WTC11 (cell line): ENCODE measurements around the gene ZSWIM3. TPM values are rescaled to one million over a fixed set of nuclear protein-coding genes. Genes with fewer than 3 reads are reported as not detected.

ENCODE experiments used
- ATAC-seq: fragments of 200-7000 bp; cut with Tn5 transposase; 2 replicates; pipeline ENCODE4 v1.10.0; 2021; ENCODE audit warnings: mild to moderate bottlenecking, moderate library complexity
- CTCF ChIA-PET: fragments of 300-600 bp; sonication (Branson Sonifier 250); formaldehyde crosslinking; loops from one replicate; lab custom pipeline; 2021; ENCODE audit warnings: antibody characterized with exemption; lab: Charles Lee
- POLR2A ChIA-PET: fragments of 350-600 bp; sonication (Branson Sonifier 250); formaldehyde crosslinking; loops from one replicate; lab custom pipeline; 2021; ENCODE audit warnings: antibody characterized with exemption; lab: Charles Lee
- DNase-seq: peaks from one replicate; pipeline ENCODE4 v3.0.0; 2021; ENCODE audit warnings: low spot score
- H3K27ac Mint-ChIP-seq: 2 replicates; pipeline ENCODE4 v1.8.0; 2021; ENCODE audit warnings: mixed read lengths
- H3K27me3 Mint-ChIP-seq: 2 replicates; pipeline ENCODE4 v1.8.0; 2021; ENCODE audit warnings: low read depth, mild to moderate bottlenecking, moderate library complexity, mixed read lengths
- H3K36me3 Mint-ChIP-seq: 2 replicates; pipeline ENCODE4 v1.8.0; 2021; ENCODE audit warnings: mixed read lengths
- H3K4me1 Mint-ChIP-seq: 2 replicates; pipeline ENCODE4 v1.8.0; 2022; ENCODE audit warnings: mixed read lengths
- H3K4me3 Mint-ChIP-seq: 2 replicates; pipeline ENCODE4 v1.8.0; 2021; ENCODE audit warnings: mild to moderate bottlenecking, moderate library complexity, mixed read lengths
- H3K9me3 Mint-ChIP-seq: 2 replicates; pipeline ENCODE4 v1.8.0; 2021; ENCODE audit warnings: mixed read lengths
- ARID4B ChIP-seq: sonication (generic); formaldehyde crosslinking; IDR thresholded peaks from 2 replicates; pipeline ENCODE4 v1.8.0; 2023; ENCODE audit warnings: missing genetic modification reagents, mild to moderate bottlenecking, borderline replicate concordance
- CDX4 ChIP-seq: fragments of 250-450 bp; sonication (Bioruptor Pico); IDR thresholded peaks from 2 replicates; pipeline ENCODE4 v1.9.0; 2021; ENCODE audit warnings: moderate library complexity, mild to moderate bottlenecking, inconsistent platforms, borderline replicate concordance
- CREM ChIP-seq: sonication (generic); formaldehyde crosslinking; IDR thresholded peaks from 2 replicates; pipeline ENCODE4 v1.8.1; 2022; ENCODE audit warnings: mild to moderate bottlenecking, missing genetic modification reagents, moderate library complexity
- ELF4 ChIP-seq: sonication (generic); formaldehyde crosslinking; IDR thresholded peaks from 2 replicates; pipeline ENCODE4 v1.8.1; 2022; ENCODE audit warnings: low read depth, mild to moderate bottlenecking, moderate library complexity, missing genetic modification reagents
- GABPB1 ChIP-seq: sonication (generic); formaldehyde crosslinking; IDR thresholded peaks from 2 replicates; pipeline ENCODE4 v1.8.1; 2023; ENCODE audit warnings: mild to moderate bottlenecking, missing genetic modification reagents
- GRHL2 ChIP-seq: fragments of 250-450 bp; sonication (Bioruptor Pico); IDR thresholded peaks from 2 replicates; pipeline ENCODE4 v1.8.0; 2022; ENCODE audit warnings: mild to moderate bottlenecking, moderate library complexity; ENCODE audit not compliant: insufficient replicate concordance, severe bottlenecking
- GTF2I ChIP-seq: fragments of 250-450 bp; sonication (Bioruptor Pico); conservative IDR thresholded peaks from 2 replicates; pipeline ENCODE4 v1.4.0; 2021; ENCODE audit warnings: mild to moderate bottlenecking
- HMGA2 ChIP-seq: fragments of 250-450 bp; sonication (Bioruptor Pico); IDR thresholded peaks from 2 replicates; pipeline ENCODE4 v1.4.0; 2021; ENCODE audit warnings: mild to moderate bottlenecking, moderate library complexity
- JAZF1 ChIP-seq: fragments of 250-450 bp; sonication (Bioruptor Pico); IDR thresholded peaks from 2 replicates; pipeline ENCODE4 v1.9.0; 2021; ENCODE audit warnings: moderate library complexity, mild to moderate bottlenecking, inconsistent platforms
- MLX ChIP-seq: sonication (generic); formaldehyde crosslinking; IDR thresholded peaks from 2 replicates; pipeline ENCODE4 v1.8.1; 2023; ENCODE audit warnings: mild to moderate bottlenecking, missing genetic modification reagents, moderate library complexity
- MXD4 ChIP-seq: fragments of 250-450 bp; sonication (Bioruptor Pico); IDR thresholded peaks from 2 replicates; pipeline ENCODE4 v1.8.0; 2021; ENCODE audit warnings: mild to moderate bottlenecking, moderate library complexity, borderline replicate concordance
- MYBL2 ChIP-seq: sonication (generic); formaldehyde crosslinking; IDR thresholded peaks from 2 replicates; pipeline ENCODE4 v1.8.1; 2023; ENCODE audit warnings: mild to moderate bottlenecking, moderate library complexity, missing genetic modification reagents
- OVOL2 ChIP-seq: fragments of 250-450 bp; sonication (Bioruptor Pico); IDR thresholded peaks from 2 replicates; pipeline ENCODE4 v1.9.0; 2021; ENCODE audit warnings: mild to moderate bottlenecking, borderline replicate concordance
- USF2 ChIP-seq: sonication (generic); formaldehyde crosslinking; IDR thresholded peaks from 2 replicates; pipeline ENCODE4 v1.8.1; 2023; ENCODE audit warnings: mild to moderate bottlenecking, missing genetic modification reagents, moderate library complexity
- ZBTB21 ChIP-seq: sonication (generic); formaldehyde crosslinking; IDR thresholded peaks from 2 replicates; pipeline ENCODE4 v1.8.1; 2023; ENCODE audit warnings: mild to moderate bottlenecking, missing genetic modification reagents, borderline replicate concordance
- ZNF317 ChIP-seq: sonication (generic); formaldehyde crosslinking; IDR thresholded peaks from 2 replicates; pipeline ENCODE4 v1.8.1; 2023; ENCODE audit warnings: low read depth, mild to moderate bottlenecking, moderate library complexity, missing genetic modification reagents, borderline replicate concordance
- ZNF512 ChIP-seq: sonication (generic); formaldehyde crosslinking; IDR thresholded peaks from 2 replicates; pipeline ENCODE4 v1.8.1; 2022; ENCODE audit warnings: missing genetic modification reagents, borderline replicate concordance
- ZSCAN18 ChIP-seq: fragments of 250-450 bp; sonication (Bioruptor Pico); IDR thresholded peaks from 2 replicates; pipeline ENCODE4 v2.1.2; 2022; ENCODE audit warnings: mild to moderate bottlenecking, moderate library complexity
- total RNA-seq: library from RNA; stranded (reverse); gene quantifications from 3 replicates; pipeline ENCODE4 v1.2.3, GENCODE V29; 2021

ZSWIM3 gene
- total RNA-seq, 1 experiment from 2014 or later = 3.4 TPM

GRCh38 chr20:45908084-45908483 lies 50.7 kb downstream of the ZSWIM3 start:
- Mint-ChIP-seq H3K27me3 (no peaks in the 10 kb centered on the region), H3K4me1 (peaks cover 14% of the 10 kb centered on the region), H3K4me3 (no peak overlapping the region), H3K36me3 (peaks cover 56% of the 10 kb centered on the region), H3K9me3 (no peaks in the 10 kb centered on the region)
- ATAC-seq = no peak
- CTCF ChIA-PET = no interaction called here
- no peak for TF ChIP-seq OVOL2 (CRISPR knock-in tag)
- TF ChIP-seq GTF2I (CRISPR knock-in tag) = no peak
- no peak for TF ChIP-seq ZSCAN18 (CRISPR knock-in tag)
- no peak for TF ChIP-seq MXD4 (CRISPR knock-in tag)
- no peak for TF ChIP-seq MLX (CRISPR knock-in tag)
- no peak for TF ChIP-seq USF2
- no peak for TF ChIP-seq GABPB1 (CRISPR knock-in tag)
- TF ChIP-seq ZNF512 (CRISPR knock-in tag) = no peak
- TF ChIP-seq HMGA2 (CRISPR knock-in tag) = no peak
- TF ChIP-seq CDX4 (CRISPR knock-in tag) = no peak
- TF ChIP-seq ZBTB21 (CRISPR knock-in tag) = no peak
- no peak for TF ChIP-seq CREM
- TF ChIP-seq GRHL2 (CRISPR knock-in tag) = no peak
- no peak for TF ChIP-seq ARID4B (CRISPR knock-in tag)
- TF ChIP-seq JAZF1 (CRISPR knock-in tag) = no peak
- TF ChIP-seq ZNF317 (CRISPR knock-in tag) = no peak
- no peak for TF ChIP-seq ELF4 (CRISPR knock-in tag)
- TF ChIP-seq MYBL2 (CRISPR knock-in tag) = no peak
- TF ChIP-seq, all 79 proteins: peak for 0
- POLR2A ChIA-PET = no interaction called here
- no peak overlapping the region for H3K27ac Mint-ChIP-seq
- DNase-seq = no peak
